A549 (cell line): ENCODE data around the gene DCLK2. TPM values are rescaled to one million over a fixed set of nuclear protein-coding genes. Genes with fewer than 3 reads are reported as not detected.

Experiments used
- ATAC-seq, 2 experiments: fragments of 200-7000 bp in 1 of 2; fragments of >200 bp in 1 of 2; cut with Nextera tagmentation in 1 of 2; cut with Tn5 transposase in 1 of 2; 3 replicates each; pipeline versions ENCODE4 v1.8.0 to v1.9.1; 2018 to 2020; ENCODE audit warnings: mild to moderate bottlenecking in 1 of 2, moderate library complexity in 1 of 2
- CTCF ChIA-PET: fragments of 300-600 bp; sonication (Branson Sonifier 250); formaldehyde crosslinking; extraction: SDS; loops from one replicate; lab custom pipeline; 2021; ENCODE audit warnings: antibody characterized with exemption, inconsistent platforms; lab: Yijun Ruan, JAX
- POLR2A ChIA-PET: fragments of 350-600 bp; formaldehyde crosslinking; extraction: SDS; loops from one replicate; lab custom pipeline; 2021; ENCODE audit warnings: antibody characterized with exemption, inconsistent platforms; lab: Yijun Ruan, JAX
- DNase-seq, 2 experiments: peaks; one replicate each; pipeline versions ENCODE4 v3.0.0 to v3.0.0-alpha.2; 2011 to 2016; ENCODE audit warnings: low read depth in 1 of 2, low spot score in 1 of 2
- FAIRE-seq: peaks from 2 replicates; lab custom pipeline; 2011; peaks lifted over from hg19 to GRCh38; lab: Jason Lieb, UNC
- H3K27ac ChIP-seq, 2 experiments: fragments of >200 bp; sonication (Bioruptor Twin); formaldehyde crosslinking; 3 replicates each; pipeline ENCODE4 v1.5.1; 2016 to 2017
- H3K4me1 ChIP-seq: fragments of >200 bp; sonication (Bioruptor Twin); formaldehyde crosslinking; 3 replicates; pipeline ENCODE4 v1.6.1; 2016
- H3K4me2 ChIP-seq: fragments of >200 bp; sonication (Bioruptor Twin); formaldehyde crosslinking; 3 replicates; pipeline ENCODE4 v1.6.1; 2016
- H3K4me3 ChIP-seq: fragments of >200 bp; sonication (Bioruptor Twin); formaldehyde crosslinking; 3 replicates; pipeline ENCODE4 v1.5.1; 2016
- H3K9me3 ChIP-seq: fragments of >200 bp; sonication (Bioruptor Twin); formaldehyde crosslinking; 3 replicates; pipeline ENCODE4 v1.6.1; 2016
- CBX8 ChIP-seq: fragments of 200-600 bp; sonication (generic); IDR thresholded peaks from 2 replicates; pipeline ENCODE4 v1.6.1; 2016
- CHD4 ChIP-seq: fragments of 200-600 bp; sonication (generic); IDR thresholded peaks from 2 replicates; pipeline ENCODE4 v1.6.1; 2016; ENCODE audit warnings: antibody characterized with exemption, mild to moderate bottlenecking, borderline replicate concordance
- EHF ChIP-seq: fragments of 250-450 bp; sonication (Bioruptor Pico); IDR thresholded peaks from 2 replicates; pipeline ENCODE4 v1.5.0; 2020; ENCODE audit warnings: mild to moderate bottlenecking
- EHMT2 ChIP-seq: fragments of 200-600 bp; sonication (generic); IDR thresholded peaks from 2 replicates; pipeline ENCODE4 v1.6.1; 2016; ENCODE audit warnings: antibody characterized with exemption, low read depth, mild to moderate bottlenecking, moderate library complexity
- EP300 ChIP-seq, 2 experiments: fragments of >200 bp; sonication (Bioruptor Twin); formaldehyde crosslinking; IDR thresholded peaks; 2 replicates in 1 of 2; 3 replicates in 1 of 2; pipeline ENCODE4 v1.6.1; 2016 to 2017
- ESRRA ChIP-seq: fragments of 150-350 bp; IDR thresholded peaks from 2 replicates; pipeline ENCODE4 v1.6.1; 2014; ENCODE audit warnings: mild to moderate bottlenecking, low read length, borderline replicate concordance
- FOSB ChIP-seq: fragments of 250-450 bp; sonication (Bioruptor Pico); IDR thresholded peaks from 2 replicates; pipeline ENCODE4 v1.5.0; 2020; ENCODE audit warnings: mild to moderate bottlenecking, moderate library complexity
- FOSL2 ChIP-seq, 2 experiments: fragments of 450-650 bp in 1 of 2; fragments of >200 bp in 1 of 2; sonication (Bioruptor Twin) in 1 of 2; formaldehyde crosslinking; IDR thresholded peaks; 2 replicates each; pipeline versions ENCODE4 v1.5.0 to v1.6.1; 2016 to 2020; ENCODE audit warnings: mild to moderate bottlenecking in 1 of 2, moderate library complexity in 1 of 2
- FOXS1 ChIP-seq: fragments of 250-450 bp; sonication (Bioruptor Pico); IDR thresholded peaks from 2 replicates; pipeline ENCODE4 v1.5.0; 2020; ENCODE audit warnings: mild to moderate bottlenecking, moderate library complexity
- HEYL ChIP-seq: fragments of 250-450 bp; sonication (Bioruptor Pico); IDR thresholded peaks from 2 replicates; pipeline ENCODE4 v1.8.0; 2021; ENCODE audit warnings: mild to moderate bottlenecking, moderate library complexity
- HOXB5 ChIP-seq: fragments of 250-450 bp; sonication (Bioruptor Pico); IDR thresholded peaks from 2 replicates; pipeline ENCODE4 v1.5.0; 2020; ENCODE audit warnings: mild to moderate bottlenecking, moderate library complexity
- JUN ChIP-seq, 2 experiments: fragments of >200 bp; sonication (Bioruptor Twin); formaldehyde crosslinking; IDR thresholded peaks; 2 replicates in 1 of 2; 3 replicates in 1 of 2; pipeline ENCODE4 v1.6.1; 2016 to 2017
- JUNB ChIP-seq: fragments of >200 bp; sonication (Bioruptor Twin); formaldehyde crosslinking; IDR thresholded peaks from 2 replicates; pipeline ENCODE4 v1.6.1; 2016
- KDM1A ChIP-seq: fragments of 200-600 bp; sonication (generic); IDR thresholded peaks from 2 replicates; pipeline ENCODE4 v1.6.1; 2016; ENCODE audit warnings: low read depth, mild to moderate bottlenecking
- KDM5A ChIP-seq: fragments of 200-600 bp; sonication (generic); IDR thresholded peaks from 2 replicates; pipeline ENCODE4 v1.6.1; 2016; ENCODE audit warnings: antibody characterized with exemption, mild to moderate bottlenecking
- MAZ ChIP-seq: fragments of 150-350 bp; IDR thresholded peaks from 2 replicates; pipeline ENCODE4 v1.6.1; 2014; ENCODE audit warnings: antibody characterized with exemption, low read depth, low read length, borderline replicate concordance
- NFE2L2 ChIP-seq: fragments of 150-350 bp; conservative IDR thresholded peaks from 2 replicates; pipeline ENCODE4 v1.6.1; 2014; ENCODE audit warnings: low read length
- NR3C1 ChIP-seq: fragments of >200 bp; sonication (Bioruptor Twin); formaldehyde crosslinking; IDR thresholded peaks from 3 replicates; pipeline ENCODE4 v1.6.1; 2017
- PHF8 ChIP-seq: fragments of 200-600 bp; sonication (generic); IDR thresholded peaks from 2 replicates; pipeline ENCODE4 v1.6.1; 2016; ENCODE audit warnings: low read depth, mild to moderate bottlenecking, antibody characterized with exemption, moderate library complexity, borderline replicate concordance
- POLR2A ChIP-seq: IDR thresholded peaks from 2 replicates; pipeline ENCODE4 v1.6.1; 2012; ENCODE audit warnings: mild to moderate bottlenecking, low read length
- POLR2AphosphoS2 ChIP-seq: conservative IDR thresholded peaks from 2 replicates; pipeline ENCODE4 v1.6.1; 2012; ENCODE audit warnings: low read length, improper control_type of control experiment, inconsistent platforms
- RCOR1 ChIP-seq: fragments of 150-350 bp; IDR thresholded peaks from 2 replicates; pipeline ENCODE4 v1.6.1; 2014; ENCODE audit warnings: antibody characterized with exemption, low read length, low read depth
- TP53 ChIP-seq: fragments of 250-450 bp; sonication (Bioruptor Pico); IDR thresholded peaks from 2 replicates; pipeline ENCODE4 v1.5.0; 2021; ENCODE audit warnings: mild to moderate bottlenecking, moderate library complexity
- ZSCAN20 ChIP-seq: fragments of 250-450 bp; sonication (Bioruptor Pico); IDR thresholded peaks from 2 replicates; pipeline ENCODE4 v1.8.0; 2022; ENCODE audit warnings: mild to moderate bottlenecking, moderate library complexity
- WGBS: methylation state at CpG from one replicate; pipeline ENCODE4 v1.1.6; 2017; ENCODE audit errors: missing lambda C conversion rate; 5-methylcytosine and 5-hydroxymethylcytosine counted together
- polyA plus RNA-seq, 4 experiments: library from polyadenylated mRNA; depleted of rRNA in 3 of 4; stranded (reverse); fragments of >200 nt; fragmentation: RNase III in 1 of 4; extraction: RNeasy Plus Mini Kit Qiagen cat#74134 plus additional on column Dnase treatment in 1 of 4; gene quantifications; 2 replicates in 3 of 4; 3 replicates in 1 of 4; pipeline ENCODE4 v1.2.3, GENCODE V29; 2011 to 2017
- TF ChIP-seq, protein P1 (sequence below): IDR thresholded peaks from 2 replicates; pipeline ENCODE4 v1.6.1; 2012
- TF ChIP-seq, protein P2 (sequence below): fragments of 250-450 bp; sonication (Bioruptor Pico); IDR thresholded peaks from 2 replicates; pipeline ENCODE4 v1.5.0; 2020; ENCODE audit warnings: low read depth, mild to moderate bottlenecking, moderate library complexity
- TF ChIP-seq, protein P3 (sequence below): fragments of 250-450 bp; sonication (Bioruptor Pico); IDR thresholded peaks from 2 replicates; pipeline ENCODE4 v1.5.0; 2021; ENCODE audit warnings: mild to moderate bottlenecking, moderate library complexity, borderline replicate concordance
- TF ChIP-seq, protein P4 (sequence below): fragments of 200-600 bp; sonication (generic); IDR thresholded peaks from 2 replicates; pipeline ENCODE4 v1.6.1; 2016; ENCODE audit warnings: antibody characterized with exemption, mild to moderate bottlenecking, moderate library complexity
- TF ChIP-seq, protein P5 (sequence below): IDR thresholded peaks from 2 replicates; pipeline ENCODE4 v1.6.1; 2012; ENCODE audit warnings: low read depth, borderline replicate concordance
- TF ChIP-seq, protein P6 (sequence below): fragments of 150-350 bp; IDR thresholded peaks from 2 replicates; pipeline ENCODE4 v1.6.1; 2014; ENCODE audit warnings: low read depth, mild to moderate bottlenecking, low read length
- TF ChIP-seq, protein P7 (sequence below): fragments of >200 bp; sonication (Bioruptor Twin); formaldehyde crosslinking; IDR thresholded peaks from 2 replicates; pipeline ENCODE4 v1.6.1; 2016

The DCLK2 gene
- polyA plus RNA-seq, 2 of the 4 experiments (the other 2 are of a cell fraction): 8.1 to 11.6 TPM

DNA sequence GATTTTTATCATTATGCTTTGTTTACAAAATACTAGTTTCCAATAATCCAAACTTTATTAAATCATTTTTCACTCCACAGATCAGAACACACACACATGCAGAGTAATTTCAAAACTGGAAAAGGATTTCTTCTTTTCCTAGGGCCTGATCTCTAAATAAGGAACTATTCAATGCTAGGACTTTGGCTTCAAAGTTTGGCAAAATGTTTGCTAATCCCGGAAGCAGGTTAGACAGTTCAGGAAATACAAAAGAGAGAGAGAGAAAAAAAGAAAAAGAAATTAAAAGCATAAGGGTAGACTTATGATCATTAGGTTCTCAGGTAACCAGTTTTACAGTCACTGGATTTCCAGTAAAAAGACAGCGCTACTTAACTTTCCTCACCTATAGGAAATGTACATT lies 211.0 kb downstream of the DCLK2 start:
- ChIA-PET POLR2A (no interaction called here), CTCF (no interaction called here)
- 80% methylated on average over 2 of the region's 2 CpGs for WGBS
- DNase-seq (no peak), FAIRE-seq (no peak), ATAC-seq (no peak)
- TF ChIP-seq JUN (IDR thresholded peaks at IDR 0.05) (no peak), HOXB5 (CRISPR knock-in tag) (no peak), EP300 (IDR thresholded peaks at IDR 0.05) (no peak), KDM1A (no peak), FOSL2 (IDR thresholded peaks at IDR 0.05) (no peak), FOSL2 (CRISPR knock-in tag; IDR thresholded peaks at IDR 0.05) (no peak), PHF8 (no peak), CHD4 (no peak), RCOR1 (no peak), ESRRA (no peak), NR3C1 (no peak), HEYL (CRISPR knock-in tag) (no peak), CBX8 (no peak)
- TF ChIP-seq, protein P1, sequence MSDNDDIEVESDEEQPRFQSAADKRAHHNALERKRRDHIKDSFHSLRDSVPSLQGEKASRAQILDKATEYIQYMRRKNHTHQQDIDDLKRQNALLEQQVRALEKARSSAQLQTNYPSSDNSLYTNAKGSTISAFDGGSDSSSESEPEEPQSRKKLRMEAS: no peak
- TF ChIP-seq, protein P2, sequence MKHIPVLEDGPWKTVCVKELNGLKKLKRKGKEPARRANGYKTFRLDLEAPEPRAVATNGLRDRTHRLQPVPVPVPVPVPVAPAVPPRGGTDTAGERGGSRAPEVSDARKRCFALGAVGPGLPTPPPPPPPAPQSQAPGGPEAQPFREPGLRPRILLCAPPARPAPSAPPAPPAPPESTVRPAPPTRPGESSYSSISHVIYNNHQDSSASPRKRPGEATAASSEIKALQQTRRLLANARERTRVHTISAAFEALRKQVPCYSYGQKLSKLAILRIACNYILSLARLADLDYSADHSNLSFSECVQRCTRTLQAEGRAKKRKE (CRISPR knock-in tag): no peak
- TF ChIP-seq, protein P3, sequence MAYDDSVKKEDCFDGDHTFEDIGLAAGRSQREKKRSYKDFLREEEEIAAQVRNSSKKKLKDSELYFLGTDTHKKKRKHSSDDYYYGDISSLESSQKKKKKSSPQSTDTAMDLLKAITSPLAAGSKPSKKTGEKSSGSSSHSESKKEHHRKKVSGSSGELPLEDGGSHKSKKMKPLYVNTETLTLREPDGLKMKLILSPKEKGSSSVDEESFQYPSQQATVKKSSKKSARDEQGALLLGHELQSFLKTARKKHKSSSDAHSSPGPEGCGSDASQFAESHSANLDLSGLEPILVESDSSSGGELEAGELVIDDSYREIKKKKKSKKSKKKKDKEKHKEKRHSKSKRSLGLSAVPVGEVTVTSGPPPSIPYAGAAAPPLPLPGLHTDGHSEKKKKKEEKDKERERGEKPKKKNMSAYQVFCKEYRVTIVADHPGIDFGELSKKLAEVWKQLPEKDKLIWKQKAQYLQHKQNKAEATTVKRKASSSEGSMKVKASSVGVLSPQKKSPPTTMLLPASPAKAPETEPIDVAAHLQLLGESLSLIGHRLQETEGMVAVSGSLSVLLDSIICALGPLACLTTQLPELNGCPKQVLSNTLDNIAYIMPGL: no peak
- TF ChIP-seq, protein P4, sequence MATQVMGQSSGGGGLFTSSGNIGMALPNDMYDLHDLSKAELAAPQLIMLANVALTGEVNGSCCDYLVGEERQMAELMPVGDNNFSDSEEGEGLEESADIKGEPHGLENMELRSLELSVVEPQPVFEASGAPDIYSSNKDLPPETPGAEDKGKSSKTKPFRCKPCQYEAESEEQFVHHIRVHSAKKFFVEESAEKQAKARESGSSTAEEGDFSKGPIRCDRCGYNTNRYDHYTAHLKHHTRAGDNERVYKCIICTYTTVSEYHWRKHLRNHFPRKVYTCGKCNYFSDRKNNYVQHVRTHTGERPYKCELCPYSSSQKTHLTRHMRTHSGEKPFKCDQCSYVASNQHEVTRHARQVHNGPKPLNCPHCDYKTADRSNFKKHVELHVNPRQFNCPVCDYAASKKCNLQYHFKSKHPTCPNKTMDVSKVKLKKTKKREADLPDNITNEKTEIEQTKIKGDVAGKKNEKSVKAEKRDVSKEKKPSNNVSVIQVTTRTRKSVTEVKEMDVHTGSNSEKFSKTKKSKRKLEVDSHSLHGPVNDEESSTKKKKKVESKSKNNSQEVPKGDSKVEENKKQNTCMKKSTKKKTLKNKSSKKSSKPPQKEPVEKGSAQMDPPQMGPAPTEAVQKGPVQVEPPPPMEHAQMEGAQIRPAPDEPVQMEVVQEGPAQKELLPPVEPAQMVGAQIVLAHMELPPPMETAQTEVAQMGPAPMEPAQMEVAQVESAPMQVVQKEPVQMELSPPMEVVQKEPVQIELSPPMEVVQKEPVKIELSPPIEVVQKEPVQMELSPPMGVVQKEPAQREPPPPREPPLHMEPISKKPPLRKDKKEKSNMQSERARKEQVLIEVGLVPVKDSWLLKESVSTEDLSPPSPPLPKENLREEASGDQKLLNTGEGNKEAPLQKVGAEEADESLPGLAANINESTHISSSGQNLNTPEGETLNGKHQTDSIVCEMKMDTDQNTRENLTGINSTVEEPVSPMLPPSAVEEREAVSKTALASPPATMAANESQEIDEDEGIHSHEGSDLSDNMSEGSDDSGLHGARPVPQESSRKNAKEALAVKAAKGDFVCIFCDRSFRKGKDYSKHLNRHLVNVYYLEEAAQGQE: no peak
- Histone ChIP-seq H3K4me1 (no peaks in the 10 kb centered on the region), H3K27ac (no peak overlapping the region), H3K9me3 (no peaks in the 10 kb centered on the region), H3K4me2 (no peak overlapping the region), H3K4me3 (no peak overlapping the region)

DNA sequence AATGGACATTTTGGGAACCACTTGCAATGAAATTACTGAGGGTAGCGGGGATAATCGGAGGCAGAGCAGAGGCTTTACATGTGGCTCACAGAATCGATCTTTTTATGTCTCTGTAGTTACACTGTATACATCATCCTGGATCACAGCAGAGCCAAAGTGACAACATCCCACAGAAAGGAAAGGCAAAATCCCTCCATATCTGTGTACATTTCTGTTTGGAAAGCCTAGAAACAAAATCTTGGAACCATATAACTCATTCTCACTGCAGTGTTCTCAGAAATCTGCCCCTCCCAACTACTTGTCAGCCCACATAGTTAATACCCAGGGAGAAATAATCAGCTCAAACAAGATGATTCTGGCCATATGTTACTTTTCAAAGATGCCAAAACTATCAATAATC lies 211.6 kb downstream of the DCLK2 start:
- no peak overlapping the region for H3K4me3 ChIP-seq
- H3K4me1 ChIP-seq: no peaks in the 10 kb centered on the region
- no peak overlapping the region for H3K27ac ChIP-seq
- POLR2A ChIA-PET: no interaction called here
- FAIRE-seq: no peak
- TF ChIP-seq POLR2A (no peak), JUNB (no peak), KDM5A (no peak), EHMT2 (no peak), FOXS1 (CRISPR knock-in tag) (no peak), PHF8 (no peak), EHF (CRISPR knock-in tag) (no peak), ZSCAN20 (CRISPR knock-in tag) (no peak), MAZ (no peak), NR3C1 (no peak), NFE2L2 (no peak), TP53 (no peak), FOSB (CRISPR knock-in tag) (no peak), POLR2AphosphoS2 (no peak), HOXB5 (CRISPR knock-in tag) (no peak)
- TF ChIP-seq, protein P5, sequence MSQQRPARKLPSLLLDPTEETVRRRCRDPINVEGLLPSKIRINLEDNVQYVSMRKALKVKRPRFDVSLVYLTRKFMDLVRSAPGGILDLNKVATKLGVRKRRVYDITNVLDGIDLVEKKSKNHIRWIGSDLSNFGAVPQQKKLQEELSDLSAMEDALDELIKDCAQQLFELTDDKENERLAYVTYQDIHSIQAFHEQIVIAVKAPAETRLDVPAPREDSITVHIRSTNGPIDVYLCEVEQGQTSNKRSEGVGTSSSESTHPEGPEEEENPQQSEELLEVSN: no peak
- TF ChIP-seq, protein P6, sequence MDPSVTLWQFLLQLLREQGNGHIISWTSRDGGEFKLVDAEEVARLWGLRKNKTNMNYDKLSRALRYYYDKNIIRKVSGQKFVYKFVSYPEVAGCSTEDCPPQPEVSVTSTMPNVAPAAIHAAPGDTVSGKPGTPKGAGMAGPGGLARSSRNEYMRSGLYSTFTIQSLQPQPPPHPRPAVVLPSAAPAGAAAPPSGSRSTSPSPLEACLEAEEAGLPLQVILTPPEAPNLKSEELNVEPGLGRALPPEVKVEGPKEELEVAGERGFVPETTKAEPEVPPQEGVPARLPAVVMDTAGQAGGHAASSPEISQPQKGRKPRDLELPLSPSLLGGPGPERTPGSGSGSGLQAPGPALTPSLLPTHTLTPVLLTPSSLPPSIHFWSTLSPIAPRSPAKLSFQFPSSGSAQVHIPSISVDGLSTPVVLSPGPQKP: no peak
- TF ChIP-seq, protein P7, sequence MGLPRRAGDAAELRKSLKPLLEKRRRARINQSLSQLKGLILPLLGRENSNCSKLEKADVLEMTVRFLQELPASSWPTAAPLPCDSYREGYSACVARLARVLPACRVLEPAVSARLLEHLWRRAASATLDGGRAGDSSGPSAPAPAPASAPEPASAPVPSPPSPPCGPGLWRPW: no peak
- CTCF ChIA-PET: no interaction called here
- no peak overlapping the region for H3K4me2 ChIP-seq
- H3K9me3 ChIP-seq: no peaks in the 10 kb centered on the region
- 96% methylated on average over 3 of the region's 3 CpGs for WGBS
- DNase-seq: no peak
- no peak for ATAC-seq
